HFFc6 (cell line): ENCODE data around the gene AFAP1L1. TPM values are rescaled to one million over a fixed set of nuclear protein-coding genes. Genes with fewer than 3 reads are reported as not detected.

Experiments
- DNase-seq: peaks from one replicate; pipeline ENCODE4 v3.0.0-alpha.2; 2018
- H3K27ac Mint-ChIP-seq: 2 replicates; pipeline ENCODE4 v1.8.0; 2020; ENCODE audit warnings: mild to moderate bottlenecking, mixed read lengths
- H3K27me3 Mint-ChIP-seq: 2 replicates; pipeline ENCODE4 v1.8.0; 2021; ENCODE audit warnings: mild to moderate bottlenecking, moderate library complexity, mixed read lengths; ENCODE audit not compliant: insufficient read depth
- H3K36me3 Mint-ChIP-seq: 2 replicates; pipeline ENCODE4 v1.8.0; 2021; ENCODE audit warnings: low read depth, mixed read lengths
- H3K4me1 Mint-ChIP-seq: 2 replicates; pipeline ENCODE4 v1.8.0; 2020; ENCODE audit warnings: low read depth, mixed read lengths
- H3K4me3 Mint-ChIP-seq: 2 replicates; pipeline ENCODE4 v1.8.0; 2020; ENCODE audit warnings: mild to moderate bottlenecking, moderate library complexity, mixed read lengths
- H3K9me3 Mint-ChIP-seq: 2 replicates; pipeline ENCODE4 v1.8.0; 2020; ENCODE audit warnings: mild to moderate bottlenecking, mixed read lengths
- total RNA-seq, 6 experiments: library from RNA; stranded (reverse); fragmentation: NEBNext Ultra II Directional; extraction: Animal tissue kit (Norgen Biotek cat#: 25700); gene quantifications; 2 replicates in 1 of 6; 3 replicates in 5 of 6; pipeline ENCODE4 v1.2.3, GENCODE V29; 2021
- TF ChIP-seq, protein P1 (sequence below): fragments of 200-600 bp; sonication (generic); IDR thresholded peaks from 2 replicates; pipeline ENCODE4 v1.5.0; 2021; ENCODE audit warnings: antibody characterized with exemption, mild to moderate bottlenecking

The AFAP1L1 gene
- total RNA-seq, 6 experiments from 2014 or later: 3.2 to 7.5 (median 5.4) TPM

DNA sequence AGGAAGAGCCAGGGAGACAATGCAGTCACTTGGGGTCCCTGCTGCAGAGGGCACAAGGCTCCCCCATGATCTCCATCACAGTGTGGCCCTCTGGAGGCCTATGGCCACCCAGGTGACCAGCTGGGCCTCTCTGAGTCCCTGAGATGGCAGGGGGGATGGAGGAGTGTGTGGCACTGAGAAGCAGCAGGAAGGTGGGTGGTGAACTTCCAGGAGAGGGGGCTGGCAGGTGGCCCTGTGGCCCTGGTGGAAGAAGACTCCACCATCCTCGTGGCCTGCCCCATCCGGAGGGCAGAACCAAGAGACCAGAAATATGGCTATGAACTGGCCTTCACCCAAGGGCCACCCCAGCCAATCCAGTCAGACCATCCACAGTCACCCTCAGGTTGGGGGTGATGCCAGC is 31.7 kb upstream of the AFAP1L1 start:
- no peaks in the 10 kb centered on the region for H3K27me3 Mint-ChIP-seq
- peaks cover 9% of the 10 kb centered on the region for H3K4me1 Mint-ChIP-seq
- no peak for DNase-seq
- no peaks in the 10 kb centered on the region for H3K9me3 Mint-ChIP-seq
- peaks cover 19% of the 10 kb centered on the region; the same call in 1 of the 2 replicates for H3K36me3 Mint-ChIP-seq
- no peak overlapping the region for H3K27ac Mint-ChIP-seq
- TF ChIP-seq, protein P1, sequence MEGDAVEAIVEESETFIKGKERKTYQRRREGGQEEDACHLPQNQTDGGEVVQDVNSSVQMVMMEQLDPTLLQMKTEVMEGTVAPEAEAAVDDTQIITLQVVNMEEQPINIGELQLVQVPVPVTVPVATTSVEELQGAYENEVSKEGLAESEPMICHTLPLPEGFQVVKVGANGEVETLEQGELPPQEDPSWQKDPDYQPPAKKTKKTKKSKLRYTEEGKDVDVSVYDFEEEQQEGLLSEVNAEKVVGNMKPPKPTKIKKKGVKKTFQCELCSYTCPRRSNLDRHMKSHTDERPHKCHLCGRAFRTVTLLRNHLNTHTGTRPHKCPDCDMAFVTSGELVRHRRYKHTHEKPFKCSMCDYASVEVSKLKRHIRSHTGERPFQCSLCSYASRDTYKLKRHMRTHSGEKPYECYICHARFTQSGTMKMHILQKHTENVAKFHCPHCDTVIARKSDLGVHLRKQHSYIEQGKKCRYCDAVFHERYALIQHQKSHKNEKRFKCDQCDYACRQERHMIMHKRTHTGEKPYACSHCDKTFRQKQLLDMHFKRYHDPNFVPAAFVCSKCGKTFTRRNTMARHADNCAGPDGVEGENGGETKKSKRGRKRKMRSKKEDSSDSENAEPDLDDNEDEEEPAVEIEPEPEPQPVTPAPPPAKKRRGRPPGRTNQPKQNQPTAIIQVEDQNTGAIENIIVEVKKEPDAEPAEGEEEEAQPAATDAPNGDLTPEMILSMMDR: no peak
- H3K4me3 Mint-ChIP-seq: no peak overlapping the region

DNA sequence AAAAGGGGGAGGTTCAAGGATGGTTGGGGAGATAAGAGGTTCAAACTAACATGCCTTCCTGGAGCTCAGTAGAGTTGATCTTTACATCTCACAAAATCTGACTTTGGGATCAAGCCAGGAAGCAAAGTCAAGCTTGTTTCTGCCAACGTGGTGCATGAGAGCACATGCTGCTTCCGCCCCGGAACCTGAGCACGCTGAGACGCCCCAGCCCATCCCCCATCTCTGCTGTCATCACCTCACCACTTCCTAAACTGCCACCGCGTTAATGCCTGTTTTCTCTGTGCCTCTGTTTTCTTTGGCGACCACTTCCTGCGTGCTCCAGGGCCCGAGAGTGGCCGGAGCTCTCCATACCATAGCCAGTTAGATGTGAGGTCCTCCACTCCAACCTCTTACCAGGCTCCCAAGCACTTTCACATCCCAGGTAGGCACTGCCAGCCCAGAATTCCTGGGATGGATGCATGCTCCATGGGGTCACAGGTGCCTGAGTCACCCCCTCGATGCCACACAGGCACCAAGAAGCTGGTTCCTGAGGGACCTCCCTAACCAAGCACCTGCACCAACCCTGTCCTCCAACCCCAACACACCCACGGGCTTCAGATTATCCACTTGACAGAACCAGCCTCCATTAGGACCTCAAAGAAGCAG is 31.2 kb upstream of the AFAP1L1 start:
- no peak overlapping the region for H3K27ac Mint-ChIP-seq
- TF ChIP-seq, protein P1: no peak
- no peaks in the 10 kb centered on the region for H3K9me3 Mint-ChIP-seq
- H3K4me3 Mint-ChIP-seq: no peak overlapping the region
- peaks cover 24% of the 10 kb centered on the region; the same call in 1 of the 2 replicates for H3K36me3 Mint-ChIP-seq
- H3K4me1 Mint-ChIP-seq: peaks cover 9% of the 10 kb centered on the region
- no peaks in the 10 kb centered on the region for H3K27me3 Mint-ChIP-seq
- DNase-seq: no peak

DNA sequence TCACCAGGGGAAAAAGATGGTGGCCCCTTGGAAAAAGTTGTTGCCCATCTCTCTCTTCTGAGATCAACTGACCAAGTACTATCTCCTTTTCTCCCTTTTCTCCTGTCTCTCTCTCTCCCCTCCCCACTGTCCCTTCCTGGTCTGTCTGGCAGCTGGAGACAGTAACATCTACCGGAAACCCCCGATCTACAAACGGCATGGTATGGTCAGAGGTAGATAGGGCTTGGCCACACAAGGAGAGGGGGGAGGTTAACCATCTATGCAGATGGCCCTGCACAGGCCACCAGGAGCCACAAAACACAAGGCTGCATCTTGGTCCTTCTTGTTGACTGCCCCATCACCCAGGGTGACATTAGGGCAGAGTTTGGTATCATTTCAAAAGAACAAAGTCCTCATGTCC is 29.3 kb upstream of the AFAP1L1 start:
- H3K4me3 Mint-ChIP-seq: no peak overlapping the region

DNA sequence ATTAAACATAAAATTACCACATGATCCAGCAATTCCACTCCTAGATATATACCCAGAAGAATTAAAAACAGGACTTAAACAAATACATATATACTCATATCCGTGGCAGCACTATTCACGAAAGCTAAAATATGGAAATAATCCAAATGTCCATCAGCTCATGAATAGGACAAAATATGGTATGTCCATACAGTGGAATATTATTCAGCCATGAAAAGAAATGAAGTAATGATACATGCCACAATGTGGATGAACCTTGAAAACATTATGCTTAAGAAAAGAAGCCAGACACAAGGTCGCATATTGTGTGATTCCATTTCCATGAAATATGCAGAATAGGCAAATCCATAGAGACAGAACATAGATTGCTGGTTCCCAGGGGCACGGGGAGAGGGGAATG is 24.8 kb upstream of the AFAP1L1 start:
- DNase-seq: no peak
- Mint-ChIP-seq H3K4me3 (no peak overlapping the region), H3K36me3 (peaks cover 54% of the 10 kb centered on the region), H3K27ac (no peak overlapping the region), H3K4me1 (no peaks in the 10 kb centered on the region; the same call in 1 of the 2 replicates), H3K27me3 (no peaks in the 10 kb centered on the region), H3K9me3 (no peaks in the 10 kb centered on the region)
- TF ChIP-seq, protein P1: no peak

More for the DNA sequence above, 29.3 kb upstream of the AFAP1L1 start:
- H3K36me3 Mint-ChIP-seq: peaks cover 43% of the 10 kb centered on the region
- H3K27ac Mint-ChIP-seq: no peak overlapping the region
- no peaks in the 10 kb centered on the region for H3K9me3 Mint-ChIP-seq
- H3K27me3 Mint-ChIP-seq: no peaks in the 10 kb centered on the region
- DNase-seq: no peak
- TF ChIP-seq, protein P1: no peak
- peaks cover 9% of the 10 kb centered on the region for H3K4me1 Mint-ChIP-seq

DNA sequence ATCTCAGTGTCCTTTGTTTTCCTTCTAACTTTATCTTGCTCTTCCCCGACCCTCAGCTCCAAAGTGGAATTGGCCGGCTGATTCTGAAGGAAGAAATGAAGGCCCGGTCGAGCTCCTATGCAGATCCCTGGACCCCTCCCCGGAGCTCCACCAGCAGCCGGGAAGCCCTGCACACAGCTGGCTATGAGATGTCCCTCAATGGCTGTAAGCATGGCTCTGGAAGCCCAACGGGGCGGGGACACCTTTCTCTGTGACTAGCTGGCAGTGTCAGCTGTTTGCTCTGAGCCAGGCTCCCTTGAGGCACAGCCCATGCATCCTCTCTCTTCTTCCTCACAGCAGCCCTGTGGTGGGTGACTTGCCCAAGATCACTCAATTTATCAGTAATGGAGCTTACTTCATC is 23.9 kb upstream of the AFAP1L1 start:
- Mint-ChIP-seq H3K27ac (no peak overlapping the region), H3K27me3 (no peaks in the 10 kb centered on the region), H3K4me1 (no peaks in the 10 kb centered on the region), H3K9me3 (no peaks in the 10 kb centered on the region), H3K36me3 (peaks cover 56% of the 10 kb centered on the region), H3K4me3 (no peak overlapping the region)
- no peak for DNase-seq
- TF ChIP-seq, protein P1: no peak
